Cerebellar cortex (tissue), 1 donor: Measurements from ENCODE around the gene MYOM3.

Source experiments
- DNase-seq: peaks from one replicate; pipeline ENCODE4 v3.0.0-alpha.2; 2015; ENCODE audit warnings: low spot score

Gene MYOM3

GRCh38 chr1:24111996-24112779 is at the start of gene MYOM3:
Gene MYOM3 (minus strand): TSS chr1:24112135. CDS start chr1:24108636, 3,499 bp downstream.
- DNase-seq = peak; percentile 68

GRCh38 chr1:24161270-24161669 is 49.3 kb upstream of the MYOM3 start:
- no peak for DNase-seq

GRCh38 chr1:24159366-24159765 is 47.4 kb upstream of the MYOM3 start:
- DNase-seq = no peak

- DNase-seq = peak; percentile 95
Measured at GRCh38 chr1:24157918-24158481, 46.1 kb upstream of the MYOM3 start.

GRCh38 chr1:24156542-24157260 is 44.8 kb upstream of the MYOM3 start:
- DNase-seq = no peak

- no peak for DNase-seq
Measured at GRCh38 chr1:24155011-24155782, 43.3 kb upstream of the MYOM3 start.

GRCh38 chr1:24154215-24154614 is 42.3 kb upstream of the MYOM3 start:
- no peak for DNase-seq

- DNase-seq = no peak
Measured at GRCh38 chr1:24152631-24153494, 40.9 kb upstream of the MYOM3 start.

- no peak for DNase-seq
Measured at GRCh38 chr1:24151175-24151533, 39.2 kb upstream of the MYOM3 start.

- DNase-seq = peak; percentile 90
Measured at GRCh38 chr1:24150234-24151174, 38.6 kb upstream of the MYOM3 start.

GRCh38 chr1:24149866-24150233 is 37.9 kb upstream of the MYOM3 start:
- DNase-seq = no peak

GRCh38 chr1:24147816-24148215 is 35.9 kb upstream of the MYOM3 start:
- no peak for DNase-seq

GRCh38 chr1:24147194-24147593 is 35.3 kb upstream of the MYOM3 start:
- no peak for DNase-seq

GRCh38 chr1:24142546-24143534 is 30.9 kb upstream of the MYOM3 start, which contains the start of gene IL22RA1:
Gene IL22RA1 (minus strand): TSS chr1:24143140. CDS start chr1:24143082, 58 bp downstream.
- no peak for DNase-seq

- DNase-seq = no peak
Measured at GRCh38 chr1:24141311-24141997, 29.5 kb upstream of the MYOM3 start.

- DNase-seq = no peak
Measured at GRCh38 chr1:24140741-24141181, 28.8 kb upstream of the MYOM3 start.

GRCh38 chr1:24139841-24140425 is 28.0 kb upstream of the MYOM3 start:
- no peak for DNase-seq

- DNase-seq = no peak
Measured at GRCh38 chr1:24139222-24139489, 27.2 kb upstream of the MYOM3 start.
